ENCODE results near the gene TSPAN16.
"Not testable (repeated sequence)": the region's sequence is repeated elsewhere in the genome, so short reads cannot be mapped to it uniquely, and the experiment has no call there.

Gene TSPAN16

DNA sequence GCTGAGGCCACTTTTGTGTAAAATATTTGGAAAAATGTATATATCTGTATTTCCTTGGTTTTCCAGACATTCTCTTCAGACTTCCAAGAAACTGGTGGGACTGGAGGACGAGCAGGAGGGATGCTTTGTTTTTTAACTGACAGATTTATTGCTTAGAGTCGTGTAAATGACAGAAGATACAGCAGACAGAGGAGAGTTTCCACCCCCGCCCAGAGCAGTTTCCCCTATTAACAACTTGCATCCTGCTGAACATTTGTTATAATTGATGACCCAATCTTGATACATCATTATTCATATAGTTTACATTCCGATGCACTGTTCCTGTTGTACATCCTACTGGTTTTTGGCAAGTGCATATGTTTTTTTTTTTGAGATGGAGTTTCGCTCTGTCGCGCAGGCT lies 26.6 kb upstream of the TSPAN16 start:
- no peak for DNase-seq

DNA sequence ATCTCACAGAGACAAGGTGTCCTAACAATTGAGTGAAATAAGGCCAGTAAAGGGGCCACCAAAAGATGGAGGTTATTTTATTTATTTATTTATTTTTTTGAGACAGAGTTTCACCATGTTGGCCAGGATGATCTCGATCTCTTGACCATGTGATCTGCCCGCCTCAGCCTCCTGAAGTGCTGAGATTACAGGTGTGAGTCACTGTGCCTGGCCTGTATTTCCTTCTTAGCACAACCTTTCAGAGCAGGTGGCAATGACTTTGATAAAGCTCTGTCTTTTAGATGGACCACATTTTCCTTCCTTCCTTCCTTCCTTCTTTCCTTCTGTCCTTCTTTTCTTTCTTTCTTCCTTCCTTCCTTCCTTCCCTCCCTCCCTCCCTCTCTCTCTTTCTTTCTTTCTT lies 22.7 kb upstream of the TSPAN16 start:
- no peak for DNase-seq

DNA sequence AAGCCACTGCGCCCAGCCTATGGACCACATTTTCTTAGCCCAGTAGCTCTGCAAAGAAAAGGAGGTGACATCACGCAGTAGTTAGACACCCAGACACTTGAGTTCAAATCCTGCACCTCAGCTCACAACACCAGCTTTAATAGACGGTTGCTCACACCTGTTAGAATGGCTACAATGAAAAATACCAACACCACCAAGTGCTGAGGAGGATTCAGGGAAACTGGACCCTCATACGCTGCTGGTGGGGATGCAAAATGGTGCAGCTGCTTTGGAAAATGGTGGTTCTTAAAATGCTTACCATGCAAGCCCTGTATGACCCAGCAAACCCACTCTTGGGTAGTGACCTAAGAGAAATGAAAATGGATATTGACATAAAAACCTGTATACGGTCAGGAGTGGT lies 22.0 kb upstream of the TSPAN16 start:
- no peak for DNase-seq

DNA sequence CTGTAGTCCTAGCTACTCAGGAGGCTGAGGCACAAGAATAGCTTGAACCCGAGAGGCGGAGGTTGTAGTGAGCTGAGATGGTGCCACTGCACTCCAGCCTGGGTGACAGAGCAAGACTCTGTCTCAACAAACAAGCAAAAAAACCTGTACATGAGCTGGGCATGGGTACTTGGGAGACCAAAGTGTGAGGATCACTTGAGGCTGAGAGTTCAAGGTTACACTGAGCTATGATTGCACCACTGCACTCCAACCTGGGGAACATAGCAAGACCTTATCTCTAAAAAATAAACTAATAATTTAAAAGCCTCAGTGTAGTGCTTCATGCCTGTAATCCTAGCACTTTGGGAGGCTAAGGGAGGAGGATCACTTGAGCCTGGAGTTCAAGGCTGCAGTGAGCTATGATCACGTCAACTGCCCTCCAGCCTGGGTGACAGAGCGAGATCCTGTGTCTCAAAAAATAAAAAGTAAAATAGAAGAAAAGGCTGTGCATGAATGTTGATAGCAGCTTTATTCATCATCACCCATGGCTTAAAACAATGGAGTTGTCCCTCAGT lies 21.4 kb upstream of the TSPAN16 start:
- no peak for DNase-seq

DNA sequence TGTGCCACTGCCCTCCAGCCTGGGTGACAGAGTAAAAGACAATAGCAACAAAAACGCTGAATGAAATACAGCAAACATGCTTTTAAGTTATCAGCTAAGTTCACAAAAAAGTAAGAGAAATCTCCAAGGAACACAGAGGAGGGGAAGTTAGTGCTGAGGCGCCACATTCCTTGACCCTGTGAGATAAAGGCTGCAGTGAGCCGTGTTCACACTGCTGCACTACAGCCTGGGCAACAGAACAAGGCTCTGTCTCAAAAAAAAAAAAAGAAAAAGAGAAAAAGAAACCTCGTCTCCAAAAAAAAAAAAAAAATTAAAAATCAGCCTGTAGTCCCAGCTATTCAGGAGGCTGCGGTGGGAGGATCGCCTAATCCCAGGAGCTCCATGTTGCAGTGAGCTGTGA lies 17.3 kb upstream of the TSPAN16 start:
- no peak for DNase-seq

DNA sequence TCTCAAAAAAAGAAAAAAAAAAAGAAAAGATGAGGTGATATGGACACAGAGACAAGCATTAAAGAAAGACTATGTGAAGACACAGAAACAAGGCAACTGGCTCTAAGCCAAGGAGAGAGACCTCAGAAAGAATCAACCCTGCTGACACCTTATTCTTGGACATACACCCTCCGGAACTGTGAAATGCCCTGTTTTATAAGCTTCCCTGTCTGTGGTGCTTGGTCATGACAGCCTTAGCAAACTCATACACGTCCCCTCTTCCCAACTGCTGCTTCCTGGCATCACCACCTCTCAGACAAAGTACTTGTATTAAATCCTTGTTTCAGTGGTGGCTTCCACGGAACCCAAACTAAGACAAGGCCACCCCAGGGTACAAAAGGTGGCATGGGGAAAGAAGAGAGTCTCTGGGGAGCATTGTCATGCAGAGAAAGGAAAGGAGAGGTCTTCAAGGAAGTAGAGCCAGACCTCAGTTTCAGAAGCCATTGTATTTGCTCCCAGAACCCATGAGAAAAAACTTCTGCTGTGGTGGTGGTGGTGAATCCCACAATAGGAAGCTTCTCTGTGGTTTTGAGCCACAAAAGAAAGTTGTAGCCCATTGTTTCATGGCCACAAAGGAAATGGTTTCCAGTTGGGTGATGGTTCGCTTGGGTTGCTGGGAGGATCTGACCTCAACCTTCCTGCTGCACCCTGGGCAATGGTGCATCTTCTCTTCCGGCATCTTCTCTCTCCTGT lies 16.3 kb upstream of the TSPAN16 start:
- DNase-seq: no peak

DNA sequence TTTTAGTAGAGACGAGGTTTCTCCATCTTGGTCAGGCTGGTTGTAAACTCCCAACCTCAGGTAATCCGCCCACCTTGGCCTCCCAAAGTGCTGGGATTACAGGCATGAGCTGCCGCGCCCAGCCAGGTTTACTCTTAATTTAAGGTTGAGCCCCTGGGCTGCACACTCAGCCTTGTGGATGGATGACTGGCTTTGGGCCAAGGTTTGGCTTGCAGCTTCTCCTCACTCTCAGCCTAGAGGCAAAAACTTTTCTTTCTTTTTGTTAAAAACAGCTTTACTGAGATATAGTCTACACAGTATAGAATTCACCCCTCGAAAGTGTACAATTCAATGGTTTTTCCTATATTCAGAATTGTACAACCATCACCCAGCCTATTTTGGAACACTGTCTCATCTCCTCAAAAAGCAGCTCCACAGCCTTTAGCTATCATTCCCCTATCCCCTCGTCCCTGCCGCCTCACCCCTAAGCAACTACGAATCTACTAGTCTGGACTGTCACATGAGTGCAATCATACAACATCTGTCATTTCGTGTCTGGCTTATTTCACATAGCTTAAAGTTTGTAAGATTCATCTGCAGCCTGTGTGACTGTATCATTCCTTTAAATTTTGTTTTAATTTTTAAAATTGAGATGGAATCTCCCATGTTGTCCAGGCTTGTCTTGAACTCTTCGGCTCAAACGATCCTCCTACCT lies 14.5 kb upstream of the TSPAN16 start:
- no peak for DNase-seq

DNA sequence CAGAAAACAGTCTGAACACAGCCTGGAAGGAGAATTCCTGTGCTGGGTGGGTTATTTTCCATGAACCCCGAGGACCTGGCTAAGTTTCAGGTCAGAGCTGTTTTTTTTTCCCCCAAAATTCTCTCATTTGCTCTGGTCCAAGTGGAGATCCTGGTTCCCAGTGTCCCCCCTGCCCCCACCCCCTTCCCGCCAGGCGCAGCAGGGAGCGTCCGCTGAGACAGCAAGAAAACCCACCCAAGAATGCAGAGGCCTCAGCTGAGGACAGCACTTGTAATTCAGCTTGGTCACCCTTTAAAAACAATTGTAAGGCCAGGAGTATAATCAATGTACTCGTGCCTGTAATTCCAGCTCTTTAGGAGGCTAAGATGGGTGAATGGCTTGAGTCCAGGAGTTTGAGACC lies 11.4 kb upstream of the TSPAN16 start:
- DNase-seq: no peak

DNA sequence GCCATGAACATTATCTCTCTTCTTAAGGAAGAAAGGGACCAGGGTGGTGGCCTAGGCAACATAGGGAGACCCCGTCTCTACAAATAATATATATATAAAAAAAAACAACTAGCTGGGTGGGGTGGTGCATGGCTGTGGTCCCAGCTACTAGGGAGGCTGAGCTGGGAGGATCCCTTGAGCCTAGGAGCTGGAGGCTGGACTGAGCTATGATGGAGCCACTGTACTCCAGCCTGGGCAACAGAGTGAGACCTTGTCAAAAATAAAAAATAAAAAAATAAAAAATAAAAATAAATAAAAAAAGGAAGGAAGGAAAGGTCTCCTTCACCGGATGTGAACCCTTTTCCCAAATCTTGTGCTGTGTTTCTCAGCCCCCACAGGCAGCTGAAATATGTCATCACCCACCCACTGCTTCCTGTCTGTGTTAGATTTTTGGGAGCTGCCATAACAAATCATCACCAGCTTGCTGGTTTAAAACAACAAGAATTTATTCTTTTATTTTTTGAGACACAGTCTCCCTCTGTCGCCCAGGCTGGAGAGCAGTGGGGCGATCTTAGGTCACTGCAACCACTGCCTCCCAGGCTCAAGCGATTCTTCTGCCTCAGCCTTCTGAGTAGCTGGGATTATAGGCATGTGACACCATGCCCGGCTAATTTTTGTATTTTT lies 9.5 kb upstream of the TSPAN16 start:
- DNase-seq: no peak

DNA sequence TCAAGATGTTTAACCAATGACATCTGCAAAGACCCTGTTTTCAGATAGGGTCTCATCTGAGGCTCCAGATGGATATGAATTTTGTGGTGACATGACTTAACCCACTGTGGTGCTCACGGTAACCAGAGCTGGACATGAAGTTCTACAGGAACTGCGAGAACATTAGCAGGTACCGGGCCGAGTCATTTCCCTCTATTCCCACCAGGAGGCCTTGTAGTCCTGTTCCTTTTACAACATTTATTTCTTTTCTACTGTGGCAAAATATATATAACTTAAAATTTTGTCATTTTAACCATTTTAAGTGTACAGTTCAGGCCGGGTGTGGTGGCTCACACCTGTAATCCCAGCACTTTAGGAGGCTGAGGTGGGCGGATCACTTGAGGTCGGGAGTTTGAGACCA lies 7.6 kb upstream of the TSPAN16 start:
- no peak for DNase-seq

DNA sequence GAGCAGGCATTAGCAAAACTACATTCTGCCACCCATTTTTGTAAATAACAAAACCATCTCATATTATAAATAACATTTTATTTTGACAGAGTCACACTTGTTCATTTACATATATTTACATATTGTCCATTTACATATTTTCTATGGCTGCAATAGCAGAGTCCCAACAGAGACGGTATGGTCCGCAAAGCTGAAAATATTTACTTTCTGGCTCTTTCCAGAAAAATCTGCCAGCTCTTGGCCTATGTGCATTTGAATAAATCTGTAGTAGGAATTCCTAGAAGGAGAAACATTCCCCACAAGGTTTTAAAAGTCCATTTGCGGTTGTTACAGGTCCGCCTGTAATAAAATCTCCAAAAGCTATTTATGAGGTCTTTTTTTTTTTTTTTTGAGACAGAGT lies 5.7 kb upstream of the TSPAN16 start:
- DNase-seq: no peak

DNA sequence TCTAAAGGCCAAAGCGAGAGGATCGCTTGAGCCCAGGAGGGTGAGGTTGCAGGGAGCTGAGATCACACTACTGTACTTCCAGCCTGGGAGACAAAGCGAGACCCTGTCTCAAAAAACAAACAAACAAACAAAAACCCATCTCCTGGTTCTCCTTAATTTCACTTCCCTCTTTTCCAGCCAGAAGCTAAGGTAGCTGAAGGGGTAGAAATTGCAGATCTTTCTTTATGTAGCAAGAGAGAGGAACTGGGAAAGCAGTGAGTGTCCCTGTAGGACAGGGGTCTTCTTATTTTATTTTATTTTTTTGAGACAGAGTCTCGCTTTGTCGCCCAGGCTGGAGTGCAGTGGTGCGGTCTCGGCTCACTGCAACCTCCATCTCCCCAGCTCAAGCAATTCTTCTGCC lies 4.5 kb upstream of the TSPAN16 start:
- no peak for DNase-seq

DNA sequence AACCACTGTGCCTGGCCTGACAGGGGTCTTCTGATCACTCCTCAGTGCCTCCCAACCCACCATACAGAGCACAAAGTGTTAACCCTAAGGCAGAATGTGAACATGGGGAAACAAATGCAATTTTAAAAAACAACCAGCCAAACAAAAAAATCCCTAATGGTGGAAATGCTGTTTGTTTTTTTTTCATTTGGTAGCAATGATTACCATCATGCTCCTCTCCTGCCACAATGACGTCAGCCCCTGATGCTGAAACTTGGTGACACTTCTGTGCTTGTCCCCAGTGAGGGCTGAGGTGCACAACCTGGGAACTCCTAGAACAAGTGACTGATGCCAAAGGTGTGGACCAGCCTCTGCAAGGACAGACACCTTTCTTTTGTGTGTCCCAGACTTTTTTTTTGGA lies 4.0 kb upstream of the TSPAN16 start:
- no peak for DNase-seq

DNA sequence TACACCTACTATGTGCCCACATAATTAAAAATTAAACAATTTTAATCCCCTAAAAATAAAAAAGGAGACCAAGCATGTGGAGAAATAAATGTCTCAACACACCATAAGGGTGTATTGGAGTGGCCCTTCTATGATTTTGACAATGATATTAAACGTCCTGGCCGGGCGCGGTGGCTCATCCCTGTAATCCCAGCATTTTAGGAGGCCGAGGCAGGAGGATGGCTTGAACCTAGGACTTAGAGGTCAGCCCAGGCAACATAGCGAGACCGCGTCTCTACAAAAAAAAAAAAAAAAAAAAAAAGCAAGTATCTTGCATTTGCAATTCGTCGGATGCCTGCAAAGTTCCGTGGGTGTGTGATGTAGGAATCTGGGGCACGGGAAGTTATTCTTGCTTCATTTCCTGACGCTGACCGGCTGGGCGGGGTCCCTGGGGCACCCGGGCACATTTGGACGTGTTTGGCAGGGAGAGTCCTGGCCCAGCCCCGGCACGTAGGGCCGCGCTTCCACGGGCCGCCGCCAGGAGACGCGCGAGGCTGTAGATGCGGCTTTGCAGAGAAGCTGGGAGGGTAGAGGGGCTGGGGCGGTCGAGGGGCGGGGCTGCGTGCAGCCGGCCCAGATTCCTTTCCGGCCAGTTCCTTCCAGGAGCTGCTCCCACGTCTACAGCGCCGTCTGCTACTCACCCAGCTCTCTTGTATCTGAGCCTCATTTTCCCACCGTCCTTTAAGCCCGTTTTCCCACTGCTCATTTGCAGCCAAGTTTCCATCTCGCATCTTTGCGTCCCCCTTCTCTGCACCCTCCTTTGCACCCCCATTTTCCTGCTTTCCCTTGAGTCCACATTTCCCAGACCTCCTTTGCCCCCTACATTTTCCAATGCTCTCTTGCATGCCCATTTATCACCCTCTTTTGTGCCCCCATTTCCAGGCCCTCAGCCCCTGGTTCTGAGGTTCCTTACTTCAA lies 2.2 kb upstream of the TSPAN16 start:
- peak; percentile 69 for DNase-seq

DNA sequence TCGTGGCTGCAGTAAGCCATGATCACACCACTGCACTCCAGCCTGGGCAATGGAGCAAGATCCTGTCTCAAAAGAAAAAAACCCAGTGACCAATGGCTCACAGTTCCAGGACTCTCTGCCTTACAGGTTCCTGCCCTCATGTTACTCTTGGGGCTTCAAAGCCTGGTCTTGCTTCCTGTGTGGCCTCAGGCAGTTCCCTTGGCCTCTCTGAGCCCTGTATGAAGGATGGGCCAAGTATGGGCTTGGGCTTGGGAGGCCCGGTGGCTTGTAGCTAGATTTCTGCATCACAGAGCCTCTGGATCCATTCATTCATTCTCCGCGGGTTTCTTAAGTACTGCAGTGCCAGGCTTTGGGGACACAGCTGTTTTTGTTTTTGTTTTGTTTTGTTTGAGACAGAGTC lies 780 bp upstream of the TSPAN16 start:
- DNase-seq: no peak

DNA sequence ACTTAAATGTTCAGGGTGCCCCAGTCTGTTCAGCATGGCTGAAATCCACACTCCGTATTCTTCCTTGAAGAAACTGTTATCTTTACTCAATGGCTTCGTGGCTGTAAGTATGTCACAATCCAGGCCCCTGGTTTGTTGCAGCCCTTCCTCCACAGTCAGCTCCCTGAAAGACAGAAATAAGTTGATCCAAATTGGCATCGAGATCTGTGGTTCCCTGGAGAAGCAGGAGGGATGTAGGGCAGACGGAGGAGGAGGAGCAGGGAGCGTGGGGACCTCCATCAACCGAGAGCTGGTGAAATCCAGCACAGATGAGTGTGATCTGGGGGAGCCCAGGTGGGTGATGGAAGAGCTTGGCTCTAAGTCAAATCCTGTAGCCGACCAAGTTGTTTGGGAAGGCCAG lies 304 bp downstream of the TSPAN16 start:
- no peak for DNase-seq

DNA sequence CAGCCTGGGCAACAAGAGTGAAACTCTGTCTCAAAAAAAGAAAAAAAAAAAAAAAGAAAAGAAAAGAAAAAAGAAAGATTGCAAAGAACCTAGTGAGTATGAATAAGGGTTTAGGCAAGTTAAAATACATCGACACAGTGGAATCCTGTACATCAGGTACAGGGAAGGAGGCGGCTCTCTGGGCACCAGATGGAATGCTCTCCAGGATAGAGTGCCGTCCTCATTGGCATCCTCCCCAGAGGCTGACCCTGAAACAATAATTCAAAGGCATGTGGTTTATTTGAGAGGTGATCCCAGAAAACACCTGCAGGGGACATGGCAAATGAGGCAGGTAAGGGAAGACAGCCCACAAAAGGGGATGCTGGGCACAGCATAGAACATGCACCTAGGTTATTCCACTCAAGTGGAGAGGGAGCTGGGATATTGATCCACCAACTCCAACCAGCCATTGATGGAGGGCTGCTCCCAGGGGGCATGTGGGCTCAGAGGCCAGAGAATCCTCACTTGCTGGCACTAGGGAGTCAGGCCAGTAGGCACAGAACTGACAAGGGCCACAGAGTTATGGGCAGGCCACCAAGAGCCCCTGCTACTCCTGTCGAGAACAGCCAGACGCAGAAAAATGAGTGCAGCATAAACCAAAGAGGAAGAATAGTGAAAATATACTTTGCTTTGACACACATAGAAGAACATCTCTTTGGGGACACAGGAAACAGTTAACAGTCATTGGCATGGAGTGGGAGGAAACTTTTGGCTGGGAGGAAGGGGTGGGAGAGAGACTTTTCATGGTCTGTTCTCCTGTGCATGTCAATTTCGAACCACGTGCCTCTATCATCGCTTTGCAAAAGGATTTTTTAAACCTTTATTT lies 4.2 kb downstream of the TSPAN16 start:
- DNase-seq: no peak

DNA sequence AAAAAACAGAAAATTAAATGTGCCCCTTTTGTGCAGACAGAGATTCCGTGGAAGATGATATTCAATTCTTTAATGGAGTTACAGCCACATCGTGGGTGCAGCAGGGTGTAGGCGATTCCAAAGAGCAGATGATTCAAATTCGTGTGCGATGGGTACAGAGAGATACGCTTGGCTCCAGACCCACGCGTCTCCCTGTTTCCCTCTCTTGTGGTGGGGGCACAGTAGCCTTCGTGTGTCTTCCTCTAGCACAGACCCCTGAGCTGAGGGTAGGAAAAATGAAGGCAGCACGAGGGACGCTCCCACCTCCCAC lies 4.8 kb downstream of the TSPAN16 start:
- no peak for DNase-seq

DNA sequence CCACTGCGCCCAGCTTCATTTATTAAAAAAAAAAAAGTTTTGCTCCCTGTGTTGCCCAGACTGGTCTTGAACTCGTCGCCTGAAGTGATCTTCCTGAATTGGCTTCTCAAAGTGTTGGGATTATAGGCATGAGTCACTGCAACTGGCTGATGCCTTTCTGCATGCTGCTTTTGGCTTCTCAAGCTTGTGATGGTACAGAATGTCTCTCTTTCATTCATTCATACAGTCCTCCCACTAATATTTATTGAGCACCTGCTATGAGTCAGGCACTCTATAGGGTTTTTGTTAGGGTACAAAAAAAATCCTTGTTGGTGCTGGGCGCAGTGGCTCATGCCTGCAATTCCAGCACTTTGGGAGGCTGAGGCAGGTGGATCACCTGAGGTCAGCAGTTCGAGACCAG lies 9.0 kb downstream of the TSPAN16 start:
- no peak for DNase-seq

DNA sequence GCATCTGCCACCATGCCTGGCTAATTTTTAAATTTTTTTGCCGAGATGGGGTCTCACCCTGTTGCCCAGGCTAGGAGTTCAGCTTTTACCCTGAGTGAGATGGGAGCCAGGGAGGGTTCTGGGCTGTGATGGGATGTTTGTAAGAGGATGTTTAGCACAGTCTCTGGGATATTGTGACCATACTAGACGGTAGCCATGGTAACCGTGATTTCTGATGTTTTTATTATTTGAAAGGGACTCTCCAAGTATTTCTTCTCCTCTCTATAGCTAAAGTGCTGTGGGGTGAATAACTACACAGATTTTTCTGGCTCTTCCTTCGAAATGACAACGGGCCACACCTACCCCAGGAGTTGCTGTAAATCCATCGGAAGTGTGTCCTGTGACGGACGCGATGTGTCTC lies 10.4 kb downstream of the TSPAN16 start:
- DNase-seq: no peak

DNA sequence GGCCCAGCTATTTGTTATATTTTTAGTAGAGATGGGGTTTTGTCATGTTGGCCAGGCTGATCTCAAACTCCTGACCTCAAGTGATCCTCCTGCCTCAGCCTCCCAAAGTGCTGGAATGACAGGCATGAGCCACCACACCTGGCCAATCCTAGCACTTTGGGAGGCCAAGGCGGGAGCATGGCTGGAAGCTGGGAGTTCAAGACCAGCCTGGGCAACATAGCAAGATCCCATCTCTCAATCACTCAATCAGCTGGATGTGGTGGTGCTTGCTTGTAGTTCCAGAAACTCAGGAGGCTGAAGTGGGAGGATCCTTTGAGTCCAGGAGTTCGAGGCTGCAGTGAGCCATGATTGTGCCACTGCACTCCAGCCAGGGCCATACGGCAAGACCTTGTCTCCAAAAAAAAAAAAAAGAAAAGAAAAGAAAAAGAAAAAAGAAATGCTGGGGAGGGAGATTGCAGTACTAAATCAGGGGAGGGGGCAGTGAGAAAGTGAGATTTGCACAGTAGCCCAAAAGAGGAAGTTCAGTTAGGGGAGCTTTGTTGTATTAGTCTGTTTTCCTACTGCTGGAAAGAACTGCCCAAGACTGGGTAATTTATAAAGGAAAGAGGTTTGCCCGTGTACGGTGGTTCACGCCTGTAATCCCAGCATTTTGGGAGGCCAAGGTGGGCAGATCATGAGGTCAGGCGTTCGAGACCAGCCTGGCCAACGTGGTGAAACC lies 24.5 kb downstream of the TSPAN16 start:
- DNase-seq: not testable (repeated sequence)
